Neural cell (in vitro differentiated cells): Measurements from ENCODE around the gene PRKCD. TPM values are rescaled to one million over a fixed set of nuclear protein-coding genes. Genes with fewer than 3 reads are reported as not detected.

Experiments
- H2AFZ ChIP-seq: fragments of 200-600, 300-800 bp; sonication (generic), shearing (Covaris generic); 2 replicates; pipeline ENCODE4 v1.6.0; 2014; ENCODE audit warnings: low read depth, mild to moderate bottlenecking, antibody characterized with exemption, low read length, moderate library complexity
- H3F3A ChIP-seq: fragments of 200-600 bp; shearing (Covaris generic); 2 replicates; pipeline ENCODE4 v1.6.1; 2016; ENCODE audit warnings: mild to moderate bottlenecking, moderate library complexity, mixed read lengths, antibody characterized with exemption, low read length; ENCODE audit not compliant: insufficient read depth, poor library complexity, severe bottlenecking
- H3K27ac ChIP-seq: fragments of 200-600, 300-800 bp; sonication (generic), shearing (Covaris generic); 2 replicates; pipeline ENCODE4 v1.5.1; 2014; ENCODE audit warnings: mild to moderate bottlenecking, low read length, moderate library complexity
- H3K27me3 ChIP-seq: fragments of 300-800, 200-600 bp; sonication (generic), shearing (Covaris generic); 2 replicates; pipeline ENCODE4 v1.6.0; 2014; ENCODE audit warnings: mild to moderate bottlenecking, low read depth, low read length, moderate library complexity; ENCODE audit not compliant: insufficient read depth
- H3K36me3 ChIP-seq: fragments of 300-800, 200-600 bp; sonication (generic), shearing (Covaris generic); 2 replicates; pipeline ENCODE4 v1.5.1; 2014; ENCODE audit warnings: mild to moderate bottlenecking, antibody characterized with exemption, low read length, moderate library complexity; ENCODE audit not compliant: insufficient read depth
- H3K4me2 ChIP-seq: fragments of 300-800, 200-600 bp; sonication (generic), shearing (Covaris generic); 2 replicates; pipeline ENCODE4 v1.6.0; 2014; ENCODE audit warnings: mild to moderate bottlenecking, low read length
- H3K4me3 ChIP-seq: fragments of 300-800, 200-600 bp; sonication (generic), shearing (Covaris generic); 2 replicates; pipeline ENCODE4 v1.5.1; 2014; ENCODE audit warnings: mild to moderate bottlenecking, low read length, moderate library complexity
- H3K79me2 ChIP-seq: fragments of 200-600 bp; shearing (Covaris generic); replicated peaks from 2 replicates; pipeline ENCODE4 v1.6.0; 2014; ENCODE audit warnings: mild to moderate bottlenecking, low read length, moderate library complexity; ENCODE audit not compliant: insufficient read depth
- H3K9ac ChIP-seq: fragments of 300-800, 200-600 bp; sonication (generic), shearing (Covaris generic); 2 replicates; pipeline ENCODE4 v1.6.1; 2016; ENCODE audit warnings: mild to moderate bottlenecking, low read length, mixed read lengths
- H3K9me2 ChIP-seq: fragments of 200-600 bp; shearing (Covaris generic); 2 replicates; pipeline ENCODE4 v1.6.1; 2016; ENCODE audit warnings: mild to moderate bottlenecking, low read length, mixed read lengths; ENCODE audit not compliant: insufficient read depth
- H3K9me3 ChIP-seq: fragments of 200-600, 300-800 bp; sonication (generic), shearing (Covaris generic); 2 replicates; pipeline ENCODE4 v1.6.1; 2016; ENCODE audit warnings: mild to moderate bottlenecking, mixed run types, low read length, moderate library complexity, mixed read lengths
- H4K20me1 ChIP-seq: fragments of 200-600 bp; shearing (Covaris generic); 2 replicates; pipeline ENCODE4 v1.6.1; 2016; ENCODE audit warnings: mild to moderate bottlenecking, mixed run types; ENCODE audit not compliant: insufficient read depth
- EP300 ChIP-seq: fragments of 450-650 bp; conservative IDR thresholded peaks from 2 replicates; pipeline ENCODE4 v1.6.1; 2014; ENCODE audit warnings: antibody characterized with exemption, mild to moderate bottlenecking, moderate library complexity; ENCODE audit not compliant: poor library complexity, severe bottlenecking
- EZH2 ChIP-seq: fragments of 200-600, 300-800 bp; shearing (Covaris generic), sonication (generic); IDR thresholded peaks from 2 replicates; pipeline ENCODE4 v1.6.1; 2014; ENCODE audit warnings: antibody characterized with exemption, low read length, borderline replicate concordance, mild to moderate bottlenecking; ENCODE audit not compliant: insufficient read depth, poor library complexity, severe bottlenecking
- MXI1 ChIP-seq: fragments of 450-650 bp; conservative IDR thresholded peaks from 2 replicates; pipeline ENCODE4 v1.6.1; 2014; ENCODE audit warnings: antibody characterized with exemption, mild to moderate bottlenecking; ENCODE audit not compliant: poor library complexity, severe bottlenecking
- POLR2AphosphoS5 ChIP-seq: IDR thresholded peaks from 2 replicates; pipeline ENCODE4 v1.6.1; 2012
- RAD21 ChIP-seq: fragments of 450-650 bp; conservative IDR thresholded peaks from 2 replicates; pipeline ENCODE4 v1.6.1; 2014; ENCODE audit warnings: antibody characterized with exemption, mild to moderate bottlenecking, moderate library complexity
- SMC3 ChIP-seq: fragments of 450-650 bp; conservative IDR thresholded peaks from 2 replicates; pipeline ENCODE4 v1.6.1; 2014; ENCODE audit warnings: antibody characterized with exemption, mild to moderate bottlenecking, moderate library complexity; ENCODE audit not compliant: poor library complexity
- TAF1 ChIP-seq: IDR thresholded peaks from 2 replicates; pipeline ENCODE4 v1.6.1; 2012; ENCODE audit warnings: low read depth
- polyA plus RNA-seq: library from polyadenylated mRNA; depleted of rRNA; stranded (reverse); fragments of >200 nt; gene quantifications from 2 replicates; pipeline ENCODE4 v1.2.3, GENCODE V29; 2014
- TF ChIP-seq, protein P1 (sequence below): fragments of 450-650 bp; IDR thresholded peaks from 2 replicates; pipeline ENCODE4 v1.5.1; 2014; ENCODE audit warnings: antibody characterized with exemption, mild to moderate bottlenecking, moderate library complexity; ENCODE audit not compliant: poor library complexity, severe bottlenecking
- TF ChIP-seq, protein P2 (sequence below): IDR thresholded peaks from 2 replicates; pipeline ENCODE4 v1.6.1; 2012; ENCODE audit warnings: borderline replicate concordance

The PRKCD gene
- polyA plus RNA-seq, 1 donor from 2014 or later = not detected

DNA sequence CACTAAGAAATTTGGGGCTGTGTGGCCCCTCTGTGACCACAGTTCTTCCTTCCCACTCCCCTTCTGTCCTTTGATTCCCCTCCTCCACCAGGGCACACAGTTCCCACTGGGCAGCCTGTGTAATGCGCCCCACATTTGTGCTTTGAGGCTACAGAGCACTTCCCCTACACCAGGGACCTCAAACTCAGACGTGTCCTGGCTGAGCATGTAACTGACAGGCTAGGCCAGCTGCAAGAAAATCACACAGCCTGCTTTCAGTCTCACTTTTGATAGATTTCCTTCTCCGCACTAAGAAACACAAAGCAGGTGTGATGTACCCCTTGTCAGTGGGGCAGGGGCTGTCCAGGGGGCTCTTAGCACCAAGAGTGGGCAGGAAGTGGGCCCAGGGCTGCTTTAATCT, 29.6 kb downstream of the PRKCD start:
- no peak overlapping the region for H3K4me3 ChIP-seq
- H3K9me3 ChIP-seq = no peaks in the 10 kb centered on the region
- no peak overlapping the region for H3K4me2 ChIP-seq
- H3K27me3 ChIP-seq = no peaks in the 10 kb centered on the region
- H3K27ac ChIP-seq = no peak overlapping the region
- H3K36me3 ChIP-seq = no peaks in the 10 kb centered on the region
- H4K20me1 ChIP-seq = no peaks in the 10 kb centered on the region
- TF ChIP-seq POLR2AphosphoS5 (no peak), MXI1 (no peak), EP300 (no peak), EZH2 (no peak), TAF1 (no peak), RAD21 (no peak)
- no peak overlapping the region for H2AFZ ChIP-seq
- H3K79me2 ChIP-seq = no peaks in the 10 kb centered on the region
- no peaks in the 10 kb centered on the region for H3F3A ChIP-seq
- no peak overlapping the region for H3K9ac ChIP-seq
- no peaks in the 10 kb centered on the region for H3K9me2 ChIP-seq

DNA sequence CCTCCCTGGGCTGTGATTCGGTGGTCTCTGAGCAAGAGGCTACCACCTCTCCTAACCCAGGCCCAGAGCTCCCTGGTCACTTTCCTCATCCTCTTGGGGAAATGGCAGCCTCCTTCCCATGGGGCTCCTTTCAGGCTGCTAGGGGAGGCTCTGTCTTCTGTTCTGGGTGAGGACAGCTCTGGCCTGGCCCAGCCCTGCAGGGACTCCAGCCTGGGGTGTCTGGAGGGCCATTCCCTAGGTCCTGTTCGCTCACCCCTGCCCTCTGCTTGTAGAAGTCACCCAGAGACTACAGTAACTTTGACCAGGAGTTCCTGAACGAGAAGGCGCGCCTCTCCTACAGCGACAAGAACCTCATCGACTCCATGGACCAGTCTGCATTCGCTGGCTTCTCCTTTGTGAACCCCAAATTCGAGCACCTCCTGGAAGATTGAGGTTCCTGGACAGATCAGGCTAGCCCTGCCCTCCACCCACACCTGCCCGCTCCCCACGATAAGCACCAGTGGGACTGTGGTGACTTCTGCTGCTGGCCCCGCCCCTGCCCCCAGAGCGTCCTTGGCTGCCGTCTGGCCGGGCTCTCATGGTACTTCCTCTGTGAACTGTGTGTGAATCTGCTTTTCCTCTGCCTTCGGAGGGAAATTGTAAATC, 30.9 kb downstream of the PRKCD start:
- Histone ChIP-seq H3K9me3 (no peaks in the 10 kb centered on the region), H3K4me2 (no peak overlapping the region), H3F3A (no peaks in the 10 kb centered on the region), H3K79me2 (no peaks in the 10 kb centered on the region), H3K4me3 (no peak overlapping the region), H3K27me3 (no peaks in the 10 kb centered on the region), H3K9me2 (no peaks in the 10 kb centered on the region), H2AFZ (no peak overlapping the region), H3K36me3 (no peaks in the 10 kb centered on the region), H3K27ac (no peak overlapping the region), H4K20me1 (no peaks in the 10 kb centered on the region), H3K9ac (no peak overlapping the region)
- TF ChIP-seq POLR2AphosphoS5 (no peak), RAD21 (no peak), SMC3 (no peak)
- TF ChIP-seq, protein P1, sequence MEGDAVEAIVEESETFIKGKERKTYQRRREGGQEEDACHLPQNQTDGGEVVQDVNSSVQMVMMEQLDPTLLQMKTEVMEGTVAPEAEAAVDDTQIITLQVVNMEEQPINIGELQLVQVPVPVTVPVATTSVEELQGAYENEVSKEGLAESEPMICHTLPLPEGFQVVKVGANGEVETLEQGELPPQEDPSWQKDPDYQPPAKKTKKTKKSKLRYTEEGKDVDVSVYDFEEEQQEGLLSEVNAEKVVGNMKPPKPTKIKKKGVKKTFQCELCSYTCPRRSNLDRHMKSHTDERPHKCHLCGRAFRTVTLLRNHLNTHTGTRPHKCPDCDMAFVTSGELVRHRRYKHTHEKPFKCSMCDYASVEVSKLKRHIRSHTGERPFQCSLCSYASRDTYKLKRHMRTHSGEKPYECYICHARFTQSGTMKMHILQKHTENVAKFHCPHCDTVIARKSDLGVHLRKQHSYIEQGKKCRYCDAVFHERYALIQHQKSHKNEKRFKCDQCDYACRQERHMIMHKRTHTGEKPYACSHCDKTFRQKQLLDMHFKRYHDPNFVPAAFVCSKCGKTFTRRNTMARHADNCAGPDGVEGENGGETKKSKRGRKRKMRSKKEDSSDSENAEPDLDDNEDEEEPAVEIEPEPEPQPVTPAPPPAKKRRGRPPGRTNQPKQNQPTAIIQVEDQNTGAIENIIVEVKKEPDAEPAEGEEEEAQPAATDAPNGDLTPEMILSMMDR = no peak

DNA sequence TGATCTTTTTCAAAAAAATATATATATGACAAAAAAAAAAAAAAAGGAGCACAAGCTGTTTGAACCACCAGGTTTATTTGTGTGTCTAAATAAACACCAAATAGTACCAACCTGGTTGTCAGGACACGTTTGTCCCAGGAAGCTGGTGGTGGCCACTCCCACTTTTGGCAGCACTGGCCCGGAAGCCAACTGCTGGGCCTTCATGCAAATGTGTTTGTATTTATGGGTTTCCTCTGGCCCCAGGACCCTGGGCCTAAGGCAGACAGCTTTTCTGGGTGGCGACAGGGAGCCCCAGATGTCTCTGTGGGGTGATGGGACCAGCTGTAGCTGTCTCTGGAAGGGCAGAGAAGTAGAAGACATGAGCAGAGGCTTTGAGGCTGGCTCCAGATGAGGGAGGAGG, 31.6 kb downstream of the PRKCD start:
- no peaks in the 10 kb centered on the region for H3K79me2 ChIP-seq
- TF ChIP-seq EP300 = no peak
- TF ChIP-seq, protein P2, sequence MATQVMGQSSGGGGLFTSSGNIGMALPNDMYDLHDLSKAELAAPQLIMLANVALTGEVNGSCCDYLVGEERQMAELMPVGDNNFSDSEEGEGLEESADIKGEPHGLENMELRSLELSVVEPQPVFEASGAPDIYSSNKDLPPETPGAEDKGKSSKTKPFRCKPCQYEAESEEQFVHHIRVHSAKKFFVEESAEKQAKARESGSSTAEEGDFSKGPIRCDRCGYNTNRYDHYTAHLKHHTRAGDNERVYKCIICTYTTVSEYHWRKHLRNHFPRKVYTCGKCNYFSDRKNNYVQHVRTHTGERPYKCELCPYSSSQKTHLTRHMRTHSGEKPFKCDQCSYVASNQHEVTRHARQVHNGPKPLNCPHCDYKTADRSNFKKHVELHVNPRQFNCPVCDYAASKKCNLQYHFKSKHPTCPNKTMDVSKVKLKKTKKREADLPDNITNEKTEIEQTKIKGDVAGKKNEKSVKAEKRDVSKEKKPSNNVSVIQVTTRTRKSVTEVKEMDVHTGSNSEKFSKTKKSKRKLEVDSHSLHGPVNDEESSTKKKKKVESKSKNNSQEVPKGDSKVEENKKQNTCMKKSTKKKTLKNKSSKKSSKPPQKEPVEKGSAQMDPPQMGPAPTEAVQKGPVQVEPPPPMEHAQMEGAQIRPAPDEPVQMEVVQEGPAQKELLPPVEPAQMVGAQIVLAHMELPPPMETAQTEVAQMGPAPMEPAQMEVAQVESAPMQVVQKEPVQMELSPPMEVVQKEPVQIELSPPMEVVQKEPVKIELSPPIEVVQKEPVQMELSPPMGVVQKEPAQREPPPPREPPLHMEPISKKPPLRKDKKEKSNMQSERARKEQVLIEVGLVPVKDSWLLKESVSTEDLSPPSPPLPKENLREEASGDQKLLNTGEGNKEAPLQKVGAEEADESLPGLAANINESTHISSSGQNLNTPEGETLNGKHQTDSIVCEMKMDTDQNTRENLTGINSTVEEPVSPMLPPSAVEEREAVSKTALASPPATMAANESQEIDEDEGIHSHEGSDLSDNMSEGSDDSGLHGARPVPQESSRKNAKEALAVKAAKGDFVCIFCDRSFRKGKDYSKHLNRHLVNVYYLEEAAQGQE = no peak
- TF ChIP-seq, protein P1 = no peak
- no peak for TF ChIP-seq EZH2
- no peak for TF ChIP-seq SMC3
- no peak for TF ChIP-seq MXI1
- no peak for TF ChIP-seq TAF1
- no peak for TF ChIP-seq POLR2AphosphoS5
- no peak for TF ChIP-seq RAD21
- no peaks in the 10 kb centered on the region for H3K9me3 ChIP-seq
- no peak overlapping the region for H3K4me2 ChIP-seq
- no peaks in the 10 kb centered on the region for H3K9me2 ChIP-seq
- no peaks in the 10 kb centered on the region for H3K27me3 ChIP-seq
- H3K9ac ChIP-seq = no peak overlapping the region
- H3F3A ChIP-seq = no peaks in the 10 kb centered on the region
- no peaks in the 10 kb centered on the region for H4K20me1 ChIP-seq
- H3K36me3 ChIP-seq = no peaks in the 10 kb centered on the region
- no peak overlapping the region for H2AFZ ChIP-seq
- no peak overlapping the region for H3K27ac ChIP-seq
- no peak overlapping the region for H3K4me3 ChIP-seq
